Brain microvascular endothelial cell (primary cell): Measurements from ENCODE around the gene GNAI2.

Experiments
- DNase-seq: peaks from one replicate; pipeline ENCODE4 v3.0.0-alpha.2; 2020
- H3K27ac ChIP-seq: fragments of 250-450 bp; sonication (Bioruptor Pico); 2 replicates; pipeline ENCODE4 v1.5.1; 2020; ENCODE audit warnings: mild to moderate bottlenecking, moderate library complexity
- H3K27me3 ChIP-seq: fragments of 250-450 bp; sonication (Bioruptor Pico); replicated peaks from 2 replicates; pipeline ENCODE4 v1.5.1; 2020; ENCODE audit warnings: mild to moderate bottlenecking
- H3K36me3 ChIP-seq: fragments of 250-450 bp; sonication (Bioruptor Pico); replicated peaks from 2 replicates; pipeline ENCODE4 v1.5.1; 2020; ENCODE audit warnings: mild to moderate bottlenecking
- H3K4me3 ChIP-seq: 2 replicates; pipeline ENCODE4 v1.5.1; 2011; ENCODE audit warnings: low read depth, mild to moderate bottlenecking, control low read depth, low read length, moderate library complexity
- CTCF ChIP-seq: IDR thresholded peaks from 2 replicates; pipeline ENCODE4 v1.5.1; 2011; ENCODE audit warnings: low read depth, mild to moderate bottlenecking, moderate library complexity, low read length, control low read depth, inconsistent platforms; ENCODE audit errors: missing control alignments
- in situ Hi-C: cut with HindIII; loops from 2 replicates; pipeline ENCODE4 v1.10.0; 2017; ENCODE audit warnings: low sequenced_read_pairs, low pct_ligation_motif_present

Gene GNAI2

GRCh38 chr3:50303013-50303815 is 67.2 kb downstream of the GNAI2 start, which contains the start of gene HYAL1:
Gene HYAL1, minus strand, starts transcription at chr3:50303574. Its CDS starts 618 bp downstream, at chr3:50302956.
- in situ Hi-C loops = no loop called here
- DNase-seq = no peak
- peak; percentile 26 for TF ChIP-seq CTCF
- Histone ChIP-seq H3K27ac (no peak within 1 kb of the TSS), H3K27me3 (no peaks in the 10 kb centered on the region), H3K36me3 (no peaks in the 10 kb centered on the region), H3K4me3 (no peak within 1 kb of the TSS)

- no peak for TF ChIP-seq CTCF
- Histone ChIP-seq H3K27me3 (no peaks in the 10 kb centered on the region), H3K4me3 (no peak overlapping the region), H3K36me3 (no peaks in the 10 kb centered on the region), H3K27ac (no peak overlapping the region)
- in situ Hi-C loops = no loop called here
- DNase-seq = no peak
Measured at GRCh38 chr3:50304601-50305000, 68.6 kb downstream of the GNAI2 start.
